Measurements from ENCODE around the gene ACOXL.
"Not testable (repeated sequence)": the region's sequence is repeated elsewhere in the genome, so short reads cannot be mapped to it uniquely, and the experiment has no call there.

ACOXL gene

GRCh38 chr2:110855841-110856240, 123.5 kb downstream of the ACOXL start:
- DNase-seq (ENCODE audit: low read depth in 2 of 2): not testable (repeated sequence)

DNA sequence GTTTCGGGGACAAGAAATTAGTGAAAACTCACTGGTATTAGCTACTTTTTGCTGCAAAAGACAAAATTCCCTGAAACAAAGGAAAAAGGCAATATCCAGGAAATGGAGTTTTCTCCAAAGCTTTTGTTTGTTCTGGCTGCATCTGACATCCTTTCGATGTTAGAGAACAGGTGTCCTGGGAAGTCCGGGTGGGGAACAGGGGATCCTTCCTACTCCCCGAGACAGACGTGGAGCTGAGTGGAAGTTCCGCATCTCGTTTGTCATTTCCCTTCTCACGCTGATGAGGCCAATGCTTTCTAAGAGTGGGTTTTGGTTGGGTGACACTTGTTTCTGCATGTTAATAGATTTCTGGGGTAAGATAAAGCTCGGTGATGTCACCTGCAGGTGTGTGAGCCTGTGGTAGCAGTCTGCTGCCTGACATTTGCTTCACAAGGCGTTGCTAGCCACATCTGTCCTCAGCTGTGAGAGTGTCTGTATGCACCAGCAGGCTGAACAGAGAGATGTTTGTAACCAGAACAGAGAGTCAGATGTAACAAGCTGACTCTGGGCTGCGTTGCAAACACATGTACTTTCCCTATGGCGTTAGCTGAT, 125.9 kb downstream of the ACOXL start:
- peak; percentile 37 to 42 for DNase-seq (ENCODE audit: low read depth in 2 of 2)

GRCh38 chr2:110858993-110859701, 126.8 kb downstream of the ACOXL start:
- no peak for DNase-seq (ENCODE audit: low read depth in 2 of 2)

DNA sequence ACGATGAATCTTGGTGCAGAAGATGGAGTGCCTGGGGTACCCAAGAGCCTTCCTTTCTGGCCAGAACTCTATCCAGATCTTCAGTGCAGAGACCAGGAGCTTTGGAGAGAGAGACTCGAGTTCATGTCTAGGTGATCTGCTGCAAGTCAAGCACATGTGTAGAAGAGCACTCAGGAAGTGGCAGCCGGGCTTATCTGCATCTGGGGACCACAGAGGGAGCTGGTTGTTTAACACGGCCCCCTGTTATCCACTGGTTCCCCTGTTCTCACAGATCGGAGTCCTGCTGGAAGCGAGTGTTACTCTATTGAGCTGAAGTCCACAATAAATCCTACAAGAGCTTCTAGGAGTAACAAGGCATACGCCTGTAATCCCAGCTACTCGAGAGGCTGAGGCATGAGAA, 128.3 kb downstream of the ACOXL start:
- no peak for DNase-seq (ENCODE audit: low read depth in 2 of 2)

GRCh38 chr2:110861616-110862260, 129.4 kb downstream of the ACOXL start:
- DNase-seq (ENCODE audit: low read depth in 2 of 2): no peak

DNA sequence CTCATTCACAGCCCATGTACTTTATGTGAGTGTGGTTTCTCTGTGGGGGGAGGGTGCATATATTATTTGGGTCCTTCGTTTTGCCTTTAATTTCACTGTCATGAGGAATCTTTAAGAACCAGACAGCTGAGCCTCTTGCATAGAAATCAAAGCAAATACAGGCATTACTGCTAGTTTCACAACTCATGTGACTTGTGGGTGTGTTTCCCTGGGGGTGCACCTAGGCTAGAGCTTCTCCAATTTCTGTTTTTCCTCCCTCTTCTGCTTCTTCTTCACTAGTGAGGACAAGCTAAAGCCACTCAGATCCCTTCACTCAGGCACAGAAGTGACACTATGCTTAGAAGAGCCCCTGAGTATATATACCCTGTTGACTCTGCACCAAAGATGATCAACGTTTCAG, 131.4 kb downstream of the ACOXL start:
- DNase-seq (ENCODE audit: low read depth in 2 of 2): no peak

DNA sequence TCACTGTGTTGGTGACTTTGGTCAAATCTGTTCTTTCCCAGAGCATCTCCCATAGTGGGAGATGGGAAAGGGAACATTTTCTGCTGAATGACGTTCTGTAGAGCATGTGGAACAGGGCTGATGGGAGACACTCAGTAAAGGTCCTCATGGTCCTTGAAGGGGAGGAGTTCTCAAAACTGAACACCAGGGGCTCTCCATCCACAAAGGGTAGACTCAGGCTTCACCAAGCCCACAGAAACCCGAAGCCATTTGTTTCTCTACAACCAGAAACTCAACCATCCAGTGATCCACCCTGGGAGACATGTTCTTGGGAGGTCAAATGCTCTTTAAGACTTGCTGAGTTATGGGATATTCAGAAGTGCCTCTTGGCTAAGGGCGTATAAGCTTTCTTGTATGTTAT, 131.8 kb downstream of the ACOXL start:
- DNase-seq (ENCODE audit: low read depth in 2 of 2): no peak

GRCh38 chr2:110864731-110865130, 132.4 kb downstream of the ACOXL start:
- DNase-seq (ENCODE audit: low read depth in 2 of 2): no peak

DNA sequence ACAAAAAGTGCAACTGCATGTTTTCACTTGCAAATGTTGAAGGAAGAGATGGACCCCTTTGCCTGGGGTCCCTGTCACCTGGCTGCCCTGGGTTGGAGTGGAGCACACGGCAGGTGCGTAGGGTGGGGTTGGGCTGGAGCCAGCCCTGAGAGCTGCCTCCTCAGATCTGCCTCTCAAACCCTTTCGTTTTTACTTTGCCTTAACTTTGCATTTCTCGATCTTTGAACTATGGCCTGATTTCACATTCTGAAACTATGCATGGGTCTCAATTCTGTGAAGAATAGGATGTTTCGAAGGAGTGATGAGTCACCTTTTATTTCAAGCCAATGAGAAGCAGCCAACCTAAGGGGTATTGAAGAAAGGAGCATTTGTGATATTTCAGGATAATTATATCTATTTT, 132.8 kb downstream of the ACOXL start:
- no peak for DNase-seq (ENCODE audit: low read depth in 2 of 2)

DNA sequence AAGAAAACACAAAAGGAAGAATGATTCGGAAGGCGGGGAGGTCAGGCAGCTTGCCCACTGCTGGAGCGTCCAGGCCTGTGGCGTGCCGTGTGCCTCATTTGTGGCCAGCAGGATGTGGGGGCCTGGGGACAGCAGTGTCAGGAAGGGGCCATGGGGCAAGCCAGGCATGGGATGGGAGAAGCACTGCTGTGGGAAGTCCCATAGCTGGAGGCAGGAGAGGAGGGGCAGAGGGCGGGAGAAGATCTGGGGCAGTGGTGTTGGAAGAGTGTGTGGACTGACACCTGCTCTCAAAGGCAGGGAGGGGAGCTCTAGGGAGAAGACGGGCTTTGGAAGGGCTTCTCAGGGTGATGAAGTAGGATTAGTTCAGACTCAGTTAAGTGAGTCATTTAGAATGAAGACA, 133.7 kb downstream of the ACOXL start:
- DNase-seq (ENCODE audit: low read depth in 2 of 2): no peak

GRCh38 chr2:110866466-110866865, 134.1 kb downstream of the ACOXL start:
- DNase-seq (ENCODE audit: low read depth in 2 of 2): peak; percentile 59 to 70

DNA sequence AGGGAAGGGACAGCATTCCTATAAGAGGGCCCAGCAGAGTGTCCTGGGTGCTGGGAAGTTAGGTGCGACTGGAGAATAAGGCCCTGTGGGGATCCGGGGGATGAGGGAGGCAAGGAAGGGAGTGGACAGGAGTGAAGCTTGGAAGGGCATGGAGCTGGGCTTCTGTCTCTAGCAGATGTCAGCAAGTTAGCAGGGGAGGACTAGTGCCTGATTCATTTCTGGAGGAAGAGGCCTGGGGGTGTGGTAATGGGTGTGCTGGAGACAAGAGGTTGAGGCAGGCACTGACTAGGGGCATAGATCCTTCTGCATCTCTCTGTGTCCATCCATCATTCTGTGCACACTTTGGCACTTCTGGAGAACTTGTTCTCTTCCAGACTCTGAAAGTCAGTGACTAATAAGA, 134.7 kb downstream of the ACOXL start:
- DNase-seq (ENCODE audit: low read depth in 2 of 2): no peak

DNA sequence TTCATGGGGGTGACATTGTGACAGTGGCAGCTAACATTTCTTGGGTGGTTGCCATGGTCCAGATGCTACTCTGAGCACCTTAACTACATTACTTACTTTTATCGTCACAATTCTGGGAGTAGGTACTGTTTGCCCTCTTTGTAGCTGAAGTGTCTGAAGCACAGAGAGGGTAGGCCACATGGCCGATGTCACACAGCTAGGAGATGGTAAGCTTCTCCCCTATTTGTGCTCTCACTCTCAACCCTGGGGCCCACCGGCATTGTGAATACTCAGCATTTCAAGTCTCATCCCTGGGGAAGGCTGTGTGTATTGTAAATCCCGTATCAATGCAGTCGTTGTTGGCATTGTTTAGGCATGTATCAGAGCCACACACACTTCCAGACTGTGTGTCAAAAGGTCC, 136.6 kb downstream of the ACOXL start:
- no peak for DNase-seq (ENCODE audit: low read depth in 2 of 2)

GRCh38 chr2:110869472-110870446, 137.4 kb downstream of the ACOXL start:
- no peak for DNase-seq (ENCODE audit: low read depth in 2 of 2)

GRCh38 chr2:110870545-110870944, 138.2 kb downstream of the ACOXL start:
- no peak for DNase-seq (ENCODE audit: low read depth in 2 of 2)

DNA sequence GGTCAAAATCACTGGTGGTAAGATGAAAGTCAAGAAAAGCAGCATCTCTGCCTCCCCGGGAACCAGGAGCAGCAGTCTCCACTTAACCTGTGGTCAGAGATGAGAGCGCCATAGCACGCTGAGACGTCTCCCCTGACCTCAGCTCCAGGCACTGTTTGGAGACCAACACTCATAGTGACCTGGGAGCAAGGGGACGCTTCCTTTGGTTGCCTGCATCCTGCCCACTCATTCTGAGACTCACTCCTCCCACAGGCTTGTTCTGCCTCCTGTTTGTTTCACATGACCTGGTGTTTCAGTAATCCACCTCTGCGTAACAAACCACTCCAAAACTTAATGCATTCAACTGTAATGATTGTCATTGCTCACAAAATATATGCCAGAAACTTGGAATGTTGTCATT, 139.3 kb downstream of the ACOXL start:
- DNase-seq (ENCODE audit: low read depth in 2 of 2): peak in 1 of 2 donors; percentile 34

DNA sequence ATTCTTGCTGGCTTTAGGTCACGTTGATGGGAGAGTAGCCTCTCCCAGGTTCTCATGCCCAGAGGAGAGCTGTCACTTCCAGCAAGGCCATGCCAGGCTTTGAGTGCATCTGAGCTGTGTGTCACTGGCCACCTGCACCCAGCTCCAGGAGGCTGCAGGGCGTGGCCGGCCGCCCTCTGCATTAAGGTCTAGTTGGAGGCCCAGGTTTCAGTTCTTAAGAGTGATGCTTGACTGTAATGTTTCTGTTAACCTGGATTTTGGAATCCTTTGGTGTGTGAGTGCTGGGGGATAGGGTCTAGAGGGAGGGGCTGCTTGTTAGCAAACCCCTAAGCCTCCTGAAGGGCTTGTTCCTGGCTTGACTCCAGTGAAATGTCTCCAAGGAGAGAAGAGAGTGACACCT, 140.1 kb downstream of the ACOXL start:
- DNase-seq (ENCODE audit: low read depth in 2 of 2): no peak

DNA sequence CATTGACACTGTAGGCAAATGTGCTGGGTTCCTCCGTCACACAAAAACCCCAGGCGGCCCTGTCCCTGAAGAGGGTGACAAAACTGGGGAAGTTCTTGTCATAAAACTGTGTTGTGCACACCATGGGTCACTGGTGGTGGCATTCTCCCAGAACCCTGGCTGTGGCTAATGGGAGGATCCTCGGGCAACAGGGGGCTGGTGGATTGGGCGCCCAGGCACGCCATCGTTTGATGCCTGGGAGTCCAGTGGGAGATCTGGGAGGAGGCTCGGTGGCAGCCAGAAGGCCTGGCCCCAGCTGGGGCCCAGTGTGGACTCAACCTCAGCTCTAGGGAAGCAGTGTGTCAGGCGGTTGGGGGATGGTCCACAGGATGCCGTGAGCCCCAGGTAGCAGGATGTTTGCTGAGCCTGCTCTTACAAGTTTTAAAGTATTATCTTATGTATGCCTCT, 140.7 kb downstream of the ACOXL start:
- DNase-seq (ENCODE audit: low read depth in 2 of 2): no peak

DNA sequence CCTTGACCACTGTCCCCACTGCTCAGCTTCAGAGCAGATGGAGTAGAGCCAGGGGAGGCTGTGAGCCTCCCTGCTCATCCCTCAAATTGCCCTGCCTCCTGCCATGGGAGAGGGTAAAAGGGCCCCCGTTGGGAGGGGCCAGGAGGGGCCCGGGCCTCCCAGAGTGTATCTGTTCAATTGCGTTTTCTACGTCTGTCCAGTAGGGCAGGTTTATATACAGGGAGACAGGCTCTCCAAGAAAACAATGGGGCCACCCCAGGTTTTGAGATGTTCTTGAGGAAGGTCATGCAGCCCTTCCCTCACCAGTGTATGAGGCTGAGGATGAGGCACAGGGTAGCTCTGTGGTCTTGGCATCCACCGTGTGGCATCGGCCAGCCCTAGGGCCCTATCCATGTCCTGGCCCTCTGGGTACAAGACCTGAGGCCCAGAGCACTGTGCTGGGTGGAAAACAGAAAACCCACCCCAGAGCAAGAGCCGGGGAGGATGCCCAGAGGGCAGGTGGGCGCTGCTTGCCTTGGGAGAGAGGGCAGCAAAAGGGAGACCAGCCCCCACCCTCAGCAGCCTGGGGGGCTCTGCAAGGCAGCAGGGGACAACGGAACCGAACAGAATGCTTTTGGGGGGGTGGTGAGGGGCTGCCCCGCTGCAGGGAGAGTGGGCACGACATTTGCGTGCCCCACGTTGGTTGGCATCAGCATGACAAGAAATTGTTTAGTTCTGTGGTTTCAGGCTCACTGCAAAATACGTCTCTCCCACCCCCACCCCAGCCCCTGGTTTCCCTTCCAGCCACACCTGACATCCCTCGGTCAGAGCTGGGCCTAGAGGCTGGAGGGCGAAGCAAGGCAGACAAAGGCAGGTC, 141.5 kb downstream of the ACOXL start:
- DNase-seq (ENCODE audit: low read depth in 2 of 2): no peak

- no peak for DNase-seq (ENCODE audit: low read depth in 2 of 2)
Measured at GRCh38 chr2:110874453-110875383, 142.3 kb downstream of the ACOXL start.

Data from stimulated activated CD4-positive, alpha-beta T cell treated with anti-CD3 and anti-CD28 coated beads, Interleukin-4, amount 100 ng/mL, for 48 hours (primary cell).